HEK293 (cell line): ENCODE data around the gene APBA1.

ENCODE experiments used
- YY1 ChIP-seq: fragments of 450-650 bp; formaldehyde crosslinking; IDR thresholded peaks from 2 replicates; pipeline ENCODE4 v1.5.1; 2018; ENCODE audit warnings: missing biosample characterization, missing genetic modification characterization
- ZNF19 ChIP-seq: fragments of 450-650 bp; formaldehyde crosslinking; IDR thresholded peaks from 2 replicates; pipeline ENCODE4; 2016; ENCODE audit warnings: missing biosample characterization, missing genetic modification characterization, low read depth
- ZNF202 ChIP-seq: fragments of 450-650 bp; formaldehyde crosslinking; IDR thresholded peaks from 2 replicates; pipeline ENCODE4 v1.5.1; 2016; ENCODE audit warnings: missing biosample characterization, missing genetic modification characterization, borderline replicate concordance
- ZNF274 ChIP-seq, 2 experiments: fragments of 200-500 bp in 1 of 2; fragments of 450-650 bp in 1 of 2; sonication (Bioruptor generic) in 1 of 2; formaldehyde crosslinking in 1 of 2; IDR thresholded peaks; 2 replicates each; pipeline versions ENCODE4 v1.5.1 to v1.6.1; 2014 to 2016; ENCODE audit warnings: borderline replicate concordance in 1 of 2, inconsistent platforms in 1 of 2, low read length in 1 of 2, missing biosample characterization in 1 of 2, missing genetic modification characterization in 1 of 2
- ZNF660 ChIP-seq: fragments of 450-650 bp; IDR thresholded peaks from 2 replicates; pipeline ENCODE4 v1.5.1; 2018; ENCODE audit warnings: missing biosample characterization, mild to moderate bottlenecking, missing genetic modification characterization
- ZNF701 ChIP-seq: fragments of 450-650 bp; formaldehyde crosslinking; IDR thresholded peaks from 2 replicates; pipeline ENCODE4 v1.5.1; 2016; ENCODE audit warnings: missing biosample characterization, missing genetic modification characterization
- ZSCAN30 ChIP-seq: fragments of 450-650 bp; IDR thresholded peaks from 2 replicates; pipeline ENCODE4 v1.5.1; 2018; ENCODE audit warnings: missing biosample characterization, mild to moderate bottlenecking, missing genetic modification characterization, moderate library complexity
- TF ChIP-seq, protein P1 (sequence below): fragments of 450-650 bp; formaldehyde crosslinking; IDR thresholded peaks from 2 replicates; pipeline ENCODE4 v1.5.1; 2016; ENCODE audit warnings: missing biosample characterization, missing genetic modification characterization
- TF ChIP-seq, protein P2 (sequence below): fragments of 450-650 bp; formaldehyde crosslinking; IDR thresholded peaks from 2 replicates; pipeline ENCODE4 v1.5.1; 2016; ENCODE audit warnings: missing biosample characterization, missing genetic modification characterization
- TF ChIP-seq, protein P3 (sequence below): fragments of 450-650 bp; formaldehyde crosslinking; IDR thresholded peaks from 2 replicates; pipeline ENCODE4; 2016; ENCODE audit warnings: missing biosample characterization, missing genetic modification characterization
- TF ChIP-seq, protein P4 (sequence below): fragments of 450-650 bp; formaldehyde crosslinking; IDR thresholded peaks from 2 replicates; pipeline ENCODE4 v1.5.1; 2016; ENCODE audit warnings: missing biosample characterization, missing genetic modification characterization

DNA sequence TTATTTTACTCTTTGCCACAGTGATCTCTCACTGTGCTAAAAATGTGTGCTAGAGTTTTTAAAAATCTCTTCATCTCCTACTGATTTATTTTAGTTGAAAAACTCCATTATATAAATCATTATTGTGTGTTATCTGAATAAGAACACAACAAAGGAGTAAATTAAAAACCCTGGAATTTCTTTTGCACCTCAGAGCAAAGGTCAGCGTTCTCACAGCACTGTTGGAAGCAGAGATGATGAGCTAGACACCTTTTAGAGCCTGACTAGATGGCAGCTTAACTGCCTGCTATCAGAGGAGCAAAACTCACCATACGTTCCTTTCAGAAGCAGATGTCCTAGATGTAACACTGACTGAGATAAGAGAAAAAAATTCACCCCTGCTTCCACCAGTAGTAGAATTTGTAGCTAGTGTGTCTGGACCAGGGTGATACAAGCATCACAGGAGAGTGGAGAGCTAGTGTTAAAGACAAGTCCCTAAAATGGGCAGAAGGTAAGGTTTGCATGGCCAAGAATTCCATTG lies 200.0 kb downstream of the APBA1 start:
- no peak for TF ChIP-seq ZSCAN30 (tag by site-specific recombination)
- TF ChIP-seq ZNF19, result no peak
- TF ChIP-seq, protein P1, sequence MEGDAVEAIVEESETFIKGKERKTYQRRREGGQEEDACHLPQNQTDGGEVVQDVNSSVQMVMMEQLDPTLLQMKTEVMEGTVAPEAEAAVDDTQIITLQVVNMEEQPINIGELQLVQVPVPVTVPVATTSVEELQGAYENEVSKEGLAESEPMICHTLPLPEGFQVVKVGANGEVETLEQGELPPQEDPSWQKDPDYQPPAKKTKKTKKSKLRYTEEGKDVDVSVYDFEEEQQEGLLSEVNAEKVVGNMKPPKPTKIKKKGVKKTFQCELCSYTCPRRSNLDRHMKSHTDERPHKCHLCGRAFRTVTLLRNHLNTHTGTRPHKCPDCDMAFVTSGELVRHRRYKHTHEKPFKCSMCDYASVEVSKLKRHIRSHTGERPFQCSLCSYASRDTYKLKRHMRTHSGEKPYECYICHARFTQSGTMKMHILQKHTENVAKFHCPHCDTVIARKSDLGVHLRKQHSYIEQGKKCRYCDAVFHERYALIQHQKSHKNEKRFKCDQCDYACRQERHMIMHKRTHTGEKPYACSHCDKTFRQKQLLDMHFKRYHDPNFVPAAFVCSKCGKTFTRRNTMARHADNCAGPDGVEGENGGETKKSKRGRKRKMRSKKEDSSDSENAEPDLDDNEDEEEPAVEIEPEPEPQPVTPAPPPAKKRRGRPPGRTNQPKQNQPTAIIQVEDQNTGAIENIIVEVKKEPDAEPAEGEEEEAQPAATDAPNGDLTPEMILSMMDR, result no peak
- TF ChIP-seq ZNF274 (IDR thresholded peaks at IDR 0.05; ENCODE audit: low read length), result no peak
- no peak for TF ChIP-seq ZNF274 (tag by site-specific recombination; IDR thresholded peaks at IDR 0.05; ENCODE audit: borderline replicate concordance)
- TF ChIP-seq ZNF660 (tag by site-specific recombination), result no peak
- no peak for TF ChIP-seq ZNF701
- TF ChIP-seq YY1 (tag by site-specific recombination), result no peak
- TF ChIP-seq, protein P2, sequence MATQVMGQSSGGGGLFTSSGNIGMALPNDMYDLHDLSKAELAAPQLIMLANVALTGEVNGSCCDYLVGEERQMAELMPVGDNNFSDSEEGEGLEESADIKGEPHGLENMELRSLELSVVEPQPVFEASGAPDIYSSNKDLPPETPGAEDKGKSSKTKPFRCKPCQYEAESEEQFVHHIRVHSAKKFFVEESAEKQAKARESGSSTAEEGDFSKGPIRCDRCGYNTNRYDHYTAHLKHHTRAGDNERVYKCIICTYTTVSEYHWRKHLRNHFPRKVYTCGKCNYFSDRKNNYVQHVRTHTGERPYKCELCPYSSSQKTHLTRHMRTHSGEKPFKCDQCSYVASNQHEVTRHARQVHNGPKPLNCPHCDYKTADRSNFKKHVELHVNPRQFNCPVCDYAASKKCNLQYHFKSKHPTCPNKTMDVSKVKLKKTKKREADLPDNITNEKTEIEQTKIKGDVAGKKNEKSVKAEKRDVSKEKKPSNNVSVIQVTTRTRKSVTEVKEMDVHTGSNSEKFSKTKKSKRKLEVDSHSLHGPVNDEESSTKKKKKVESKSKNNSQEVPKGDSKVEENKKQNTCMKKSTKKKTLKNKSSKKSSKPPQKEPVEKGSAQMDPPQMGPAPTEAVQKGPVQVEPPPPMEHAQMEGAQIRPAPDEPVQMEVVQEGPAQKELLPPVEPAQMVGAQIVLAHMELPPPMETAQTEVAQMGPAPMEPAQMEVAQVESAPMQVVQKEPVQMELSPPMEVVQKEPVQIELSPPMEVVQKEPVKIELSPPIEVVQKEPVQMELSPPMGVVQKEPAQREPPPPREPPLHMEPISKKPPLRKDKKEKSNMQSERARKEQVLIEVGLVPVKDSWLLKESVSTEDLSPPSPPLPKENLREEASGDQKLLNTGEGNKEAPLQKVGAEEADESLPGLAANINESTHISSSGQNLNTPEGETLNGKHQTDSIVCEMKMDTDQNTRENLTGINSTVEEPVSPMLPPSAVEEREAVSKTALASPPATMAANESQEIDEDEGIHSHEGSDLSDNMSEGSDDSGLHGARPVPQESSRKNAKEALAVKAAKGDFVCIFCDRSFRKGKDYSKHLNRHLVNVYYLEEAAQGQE, result no peak
- TF ChIP-seq, protein P3, sequence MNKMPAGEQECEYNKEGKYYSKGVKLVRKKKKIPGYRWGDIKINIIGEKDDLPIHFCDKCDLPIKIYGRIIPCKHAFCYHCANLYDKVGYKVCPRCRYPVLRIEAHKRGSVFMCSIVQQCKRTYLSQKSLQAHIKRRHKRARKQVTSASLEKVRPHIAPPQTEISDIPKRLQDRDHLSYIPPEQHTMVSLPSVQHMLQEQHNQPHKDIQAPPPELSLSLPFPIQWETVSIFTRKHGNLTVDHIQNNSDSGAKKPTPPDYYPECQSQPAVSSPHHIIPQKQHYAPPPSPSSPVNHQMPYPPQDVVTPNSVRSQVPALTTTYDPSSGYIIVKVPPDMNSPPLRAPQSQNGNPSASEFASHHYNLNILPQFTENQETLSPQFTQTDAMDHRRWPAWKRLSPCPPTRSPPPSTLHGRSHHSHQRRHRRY (tag by site-specific recombination), result no peak
- TF ChIP-seq, protein P4, sequence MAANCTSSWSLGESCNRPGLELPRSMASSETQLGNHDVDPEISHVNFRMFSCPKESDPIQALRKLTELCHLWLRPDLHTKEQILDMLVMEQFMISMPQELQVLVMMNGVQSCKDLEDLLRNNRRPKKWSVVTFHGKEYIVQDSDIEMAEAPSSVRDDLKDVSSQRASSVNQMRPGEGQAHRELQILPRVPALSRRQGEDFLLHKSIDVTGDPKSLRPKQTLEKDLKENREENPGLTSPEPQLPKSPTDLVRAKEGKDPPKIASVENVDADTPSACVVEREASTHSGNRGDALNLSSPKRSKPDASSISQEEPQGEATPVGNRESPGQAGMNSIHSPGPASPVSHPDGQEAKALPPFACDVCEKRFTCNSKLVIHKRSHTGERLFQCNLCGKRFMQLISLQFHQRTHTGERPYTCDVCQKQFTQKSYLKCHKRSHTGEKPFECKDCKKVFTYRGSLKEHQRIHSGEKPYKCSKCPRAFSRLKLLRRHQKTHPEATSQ, result no peak
- TF ChIP-seq ZNF202, result no peak
